WTC11 (cell line): Measurements from ENCODE around the gene CDH22.

Experiments used
- CBFB ChIP-seq: sonication (generic); formaldehyde crosslinking; IDR thresholded peaks from 2 replicates; pipeline ENCODE4 v1.8.1; 2022; ENCODE audit warnings: mild to moderate bottlenecking, low read depth, missing genetic modification reagents
- ELF4 ChIP-seq: sonication (generic); formaldehyde crosslinking; IDR thresholded peaks from 2 replicates; pipeline ENCODE4 v1.8.1; 2022; ENCODE audit warnings: low read depth, mild to moderate bottlenecking, moderate library complexity, missing genetic modification reagents
- TEAD4 ChIP-seq: sonication (generic); formaldehyde crosslinking; IDR thresholded peaks from 2 replicates; pipeline ENCODE4 v1.8.0; 2022; ENCODE audit warnings: mild to moderate bottlenecking, missing genetic modification reagents
- TP53 ChIP-seq: sonication (generic); formaldehyde crosslinking; IDR thresholded peaks from 2 replicates; pipeline ENCODE4 v1.8.1; 2023; ENCODE audit warnings: mild to moderate bottlenecking, missing genetic modification reagents
- TF ChIP-seq, protein P1 (sequence below): fragments of 200-600 bp; IDR thresholded peaks from 2 replicates; pipeline ENCODE4 v1.8.0; 2022; ENCODE audit warnings: antibody characterized with exemption
- TF ChIP-seq, protein P2 (sequence below): sonication (generic); formaldehyde crosslinking; IDR thresholded peaks from 2 replicates; pipeline ENCODE4 v1.8.0; 2022; ENCODE audit warnings: mild to moderate bottlenecking, missing genetic modification reagents
- TF ChIP-seq, protein P3 (sequence below): sonication (generic); formaldehyde crosslinking; IDR thresholded peaks from 2 replicates; pipeline ENCODE4 v1.8.1; 2022; ENCODE audit warnings: low read depth, mild to moderate bottlenecking, moderate library complexity, missing genetic modification reagents, borderline replicate concordance
- TF ChIP-seq, protein P4 (sequence below): sonication (generic); formaldehyde crosslinking; IDR thresholded peaks from 2 replicates; pipeline ENCODE4 v1.8.1; 2023; ENCODE audit warnings: mild to moderate bottlenecking, missing genetic modification reagents, moderate library complexity

DNA sequence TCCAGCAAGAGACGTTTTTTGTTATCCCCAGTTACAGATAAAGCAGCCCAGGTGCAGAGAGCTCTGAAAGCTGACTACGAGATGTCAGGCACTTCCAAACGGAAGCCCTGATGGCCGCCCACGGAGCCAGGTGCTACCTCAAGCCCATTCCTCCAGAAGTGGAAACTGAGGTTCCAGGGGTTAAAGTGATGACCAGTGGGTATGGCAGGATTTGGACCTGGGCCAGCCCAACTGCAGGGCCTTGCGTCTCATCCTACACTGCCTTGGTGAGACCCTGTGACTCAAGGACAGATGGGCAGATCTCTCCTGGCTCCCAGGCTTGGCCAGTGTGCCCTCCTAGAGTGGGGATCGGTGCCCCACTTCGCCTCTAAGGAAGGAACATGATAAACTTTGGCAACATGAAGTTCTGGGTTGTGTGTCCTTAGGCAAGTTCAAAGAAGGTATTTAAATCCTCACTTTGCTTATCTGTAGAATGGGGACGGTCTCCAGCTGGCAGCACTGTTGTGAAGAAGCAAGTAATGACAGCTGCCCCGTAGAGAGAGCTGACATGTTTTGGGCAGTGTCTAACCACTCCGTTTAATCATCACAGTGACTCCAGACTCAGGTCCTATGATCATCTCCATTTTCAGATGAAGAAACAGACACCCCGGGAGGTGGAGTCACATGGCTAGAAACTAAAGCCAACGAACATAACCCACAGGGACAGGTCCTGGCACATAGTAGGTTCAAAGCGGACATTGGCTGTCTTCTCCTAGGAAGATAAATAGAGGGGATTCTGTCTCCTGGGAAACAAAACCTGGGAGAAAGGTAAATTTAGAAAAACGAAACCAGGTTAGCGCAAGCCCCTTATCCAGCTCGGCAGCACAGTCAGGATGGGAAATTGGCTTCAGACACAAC lies 34.4 kb upstream of the CDH22 start:
- TF ChIP-seq, protein P1, sequence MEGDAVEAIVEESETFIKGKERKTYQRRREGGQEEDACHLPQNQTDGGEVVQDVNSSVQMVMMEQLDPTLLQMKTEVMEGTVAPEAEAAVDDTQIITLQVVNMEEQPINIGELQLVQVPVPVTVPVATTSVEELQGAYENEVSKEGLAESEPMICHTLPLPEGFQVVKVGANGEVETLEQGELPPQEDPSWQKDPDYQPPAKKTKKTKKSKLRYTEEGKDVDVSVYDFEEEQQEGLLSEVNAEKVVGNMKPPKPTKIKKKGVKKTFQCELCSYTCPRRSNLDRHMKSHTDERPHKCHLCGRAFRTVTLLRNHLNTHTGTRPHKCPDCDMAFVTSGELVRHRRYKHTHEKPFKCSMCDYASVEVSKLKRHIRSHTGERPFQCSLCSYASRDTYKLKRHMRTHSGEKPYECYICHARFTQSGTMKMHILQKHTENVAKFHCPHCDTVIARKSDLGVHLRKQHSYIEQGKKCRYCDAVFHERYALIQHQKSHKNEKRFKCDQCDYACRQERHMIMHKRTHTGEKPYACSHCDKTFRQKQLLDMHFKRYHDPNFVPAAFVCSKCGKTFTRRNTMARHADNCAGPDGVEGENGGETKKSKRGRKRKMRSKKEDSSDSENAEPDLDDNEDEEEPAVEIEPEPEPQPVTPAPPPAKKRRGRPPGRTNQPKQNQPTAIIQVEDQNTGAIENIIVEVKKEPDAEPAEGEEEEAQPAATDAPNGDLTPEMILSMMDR, result no peak
- TF ChIP-seq CBFB (no peak), ELF4 (no peak), TEAD4 (CRISPR knock-in tag) (no peak), TP53 (CRISPR knock-in tag) (no peak)
- TF ChIP-seq, protein P2, sequence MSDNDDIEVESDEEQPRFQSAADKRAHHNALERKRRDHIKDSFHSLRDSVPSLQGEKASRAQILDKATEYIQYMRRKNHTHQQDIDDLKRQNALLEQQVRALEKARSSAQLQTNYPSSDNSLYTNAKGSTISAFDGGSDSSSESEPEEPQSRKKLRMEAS (CRISPR knock-in tag), result no peak
- TF ChIP-seq, protein P3, sequence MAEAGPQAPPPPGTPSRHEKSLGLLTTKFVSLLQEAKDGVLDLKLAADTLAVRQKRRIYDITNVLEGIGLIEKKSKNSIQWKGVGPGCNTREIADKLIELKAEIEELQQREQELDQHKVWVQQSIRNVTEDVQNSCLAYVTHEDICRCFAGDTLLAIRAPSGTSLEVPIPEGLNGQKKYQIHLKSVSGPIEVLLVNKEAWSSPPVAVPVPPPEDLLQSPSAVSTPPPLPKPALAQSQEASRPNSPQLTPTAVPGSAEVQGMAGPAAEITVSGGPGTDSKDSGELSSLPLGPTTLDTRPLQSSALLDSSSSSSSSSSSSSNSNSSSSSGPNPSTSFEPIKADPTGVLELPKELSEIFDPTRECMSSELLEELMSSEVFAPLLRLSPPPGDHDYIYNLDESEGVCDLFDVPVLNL (CRISPR knock-in tag), result no peak
- TF ChIP-seq, protein P4, sequence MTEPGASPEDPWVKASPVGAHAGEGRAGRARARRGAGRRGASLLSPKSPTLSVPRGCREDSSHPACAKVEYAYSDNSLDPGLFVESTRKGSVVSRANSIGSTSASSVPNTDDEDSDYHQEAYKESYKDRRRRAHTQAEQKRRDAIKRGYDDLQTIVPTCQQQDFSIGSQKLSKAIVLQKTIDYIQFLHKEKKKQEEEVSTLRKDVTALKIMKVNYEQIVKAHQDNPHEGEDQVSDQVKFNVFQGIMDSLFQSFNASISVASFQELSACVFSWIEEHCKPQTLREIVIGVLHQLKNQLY, result no peak
